Right cardiac atrium (tissue), 5 donors: ENCODE measurements around the gene FAM187B. TPM values are rescaled to one million over a fixed set of nuclear protein-coding genes. Genes with fewer than 3 reads are reported as not detected.
"Not testable (repeated sequence)": the region's sequence is repeated elsewhere in the genome, so short reads cannot be mapped to it uniquely, and the experiment has no call there.

Experiments
- ATAC-seq, 2 donors: fragments of 200-7000 bp; cut with Tn5 transposase; one replicate each; pipeline versions ENCODE4 v1.8.0 to v1.9.1; 2020; ENCODE audit warnings: moderate library complexity in 2 of 2, mild to moderate bottlenecking in 1 of 2
- DNase-seq, 3 donors: peaks; one replicate each; pipeline ENCODE4 v3.0.0-alpha.2; 2020
- H3K27ac ChIP-seq: one replicate; pipeline ENCODE4 v1.5.1; 2013; ENCODE audit warnings: mild to moderate bottlenecking, low read length, control low read depth, moderate library complexity
- H3K27me3 ChIP-seq: one replicate; pipeline ENCODE4 v1.6.1; 2013; ENCODE audit not compliant: control insufficient read depth, insufficient read depth
- H3K4me1 ChIP-seq: one replicate; pipeline ENCODE4 v1.6.1; 2013; ENCODE audit warnings: low read length; ENCODE audit not compliant: control insufficient read depth, insufficient read depth
- H3K4me3 ChIP-seq: one replicate; pipeline ENCODE4 v1.5.1; 2013; ENCODE audit warnings: low read length, control low read depth
- H3K9me3 ChIP-seq: one replicate; pipeline ENCODE4 v1.6.1; 2013; ENCODE audit warnings: low read length; ENCODE audit not compliant: control insufficient read depth
- WGBS: extraction: QIAGEN DNeasy Blood & Tissue Kit; methylation state at CpG from one replicate; pipeline ENCODE4 v1.1.7; 2013; 5-methylcytosine and 5-hydroxymethylcytosine counted together
- intact Hi-C, 4 donors: fragments of 100-400 bp; cut with DNase I; formaldehyde crosslinking; loops; one replicate each; pipeline versions ENCODE4 v1.11.0 to v1.14.0; 2022 to 2023
- polyA plus RNA-seq: library from polyadenylated mRNA; stranded (reverse); fragments of 200-250 nt; gene quantifications from one replicate; pipeline ENCODE4 v1.2.3, GENCODE V29; 2013
- total RNA-seq, 4 donors: library from RNA; stranded (reverse); fragmentation: NEBNext Ultra II Directional; extraction: Animal tissue kit (Norgen Biotek cat#: 25700); gene quantifications; one replicate each; pipeline ENCODE4 v1.2.1, GENCODE V29; 2021
- donor health status: healthy with polysubstance abuse.
- donor health status: DM: no; HTN: yes; CAD: no.
- donor health status: DM: no; HTN: no; CAD: no.
- donor health status: DM: no; HTN: yes; CAD: no; lungs with severe emphysema.
- donor health status: DM: yes; HTN: yes; CAD: no.

FAM187B gene
- total and polyA plus RNA-seq, 5 donors = not detected

DNA sequence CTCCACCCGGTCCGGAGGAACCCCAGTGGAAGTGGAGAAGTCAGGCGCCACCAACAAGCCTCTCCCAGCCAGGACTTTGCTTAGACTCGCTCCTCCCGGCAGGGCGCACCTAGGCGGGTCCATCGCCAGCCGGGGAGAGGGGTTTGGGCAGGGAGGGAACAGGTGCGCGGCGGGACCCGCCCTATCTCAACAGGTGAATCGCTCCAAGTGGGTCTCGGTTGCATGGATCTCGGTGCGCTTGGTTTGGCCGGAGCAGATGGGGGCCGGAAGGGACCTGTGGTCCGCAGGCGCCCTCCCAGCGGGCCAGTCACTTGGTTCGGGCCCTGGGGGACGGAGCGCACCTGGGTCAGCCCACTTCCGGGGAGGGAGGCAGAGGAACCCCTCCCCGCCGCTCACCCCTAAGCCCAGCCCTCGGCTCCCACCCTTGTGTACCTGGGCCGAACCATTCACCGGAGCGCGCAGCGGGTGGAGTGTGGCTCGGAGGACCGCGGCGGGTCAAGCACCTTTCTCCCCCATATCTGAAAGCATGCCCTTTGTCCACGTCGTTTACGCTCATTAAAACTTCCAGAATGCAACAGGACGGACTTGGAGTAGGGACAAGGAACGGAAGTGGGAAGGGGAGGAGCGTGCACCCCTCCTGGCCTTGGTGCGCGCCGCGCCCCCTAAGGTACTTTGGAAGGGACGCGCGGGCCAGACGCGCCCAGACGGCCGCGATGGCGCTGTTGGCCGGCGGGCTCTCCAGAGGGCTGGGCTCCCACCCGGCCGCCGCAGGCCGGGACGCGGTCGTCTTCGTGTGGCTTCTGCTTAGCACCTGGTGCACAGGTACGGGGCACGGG is 20.0 kb upstream of the FAM187B start, which contains the start of gene LSR:
TSS of gene LSR (plus strand) at position 693 of the 836 bp plus-strand sequence. CDS start at position 714, 21 bp downstream.
- Histone ChIP-seq H3K27me3 (no peaks in the 10 kb centered on the region), H3K4me3 (peak within 1 kb of the TSS; percentile 18), H3K27ac (peak within 1 kb of the TSS; percentile 18), H3K4me1 (no peaks in the 10 kb centered on the region), H3K9me3 (no peaks in the 10 kb centered on the region)
- ATAC-seq = peak; percentile 89 to 91
- DNase-seq = peak; percentile 58 to 76 (median 71)
- under 1% methylated on average over 69 of the region's 69 CpGs for WGBS
- intact Hi-C loops = no loop called here

- Histone ChIP-seq H3K27ac (peak overlapping the region; percentile 21), H3K9me3 (no peaks in the 10 kb centered on the region), H3K27me3 (no peaks in the 10 kb centered on the region), H3K4me3 (peak overlapping the region; percentile 18), H3K4me1 (no peaks in the 10 kb centered on the region)
- WGBS = 3% methylated on average over 42 of the region's 42 CpGs
- peak; percentile 83 to 89 for ATAC-seq
- peak in 2 of 3 donors; percentile 53 to 78 for DNase-seq
- intact Hi-C loops = no loop called here
Observed at GRCh38 chr19:35247526-35248309, 19.2 kb upstream of the FAM187B start.

- no peak for ATAC-seq
- Histone ChIP-seq H3K4me1 (no peaks in the 10 kb centered on the region), H3K9me3 (no peaks in the 10 kb centered on the region), H3K27ac (no peak overlapping the region), H3K4me3 (no peak overlapping the region), H3K27me3 (no peaks in the 10 kb centered on the region)
- WGBS = 58% methylated on average over 4 of the region's 4 CpGs
- intact Hi-C loops = no loop called here
- no peak for DNase-seq
Observed at GRCh38 chr19:35246466-35247092, 18.0 kb upstream of the FAM187B start.

- DNase-seq (no peak), ATAC-seq (no peak)
- Histone ChIP-seq H3K27me3 (no peaks in the 10 kb centered on the region), H3K4me1 (no peaks in the 10 kb centered on the region), H3K4me3 (no peak overlapping the region), H3K27ac (no peak overlapping the region), H3K9me3 (no peaks in the 10 kb centered on the region)
- 91% methylated on average over 1 of the region's 1 CpG for WGBS
- intact Hi-C loops = no loop called here
Observed at GRCh38 chr19:35241417-35241816, 12.9 kb upstream of the FAM187B start.

- DNase-seq (no peak), ATAC-seq (no peak)
- 92% methylated on average over 1 of the region's 1 CpG for WGBS
- intact Hi-C loops = no loop called here
- Histone ChIP-seq H3K27ac (no peak overlapping the region), H3K27me3 (no peaks in the 10 kb centered on the region), H3K9me3 (no peaks in the 10 kb centered on the region), H3K4me1 (no peaks in the 10 kb centered on the region), H3K4me3 (no peak overlapping the region)
Observed at GRCh38 chr19:35240327-35240726, 11.8 kb upstream of the FAM187B start.

DNA sequence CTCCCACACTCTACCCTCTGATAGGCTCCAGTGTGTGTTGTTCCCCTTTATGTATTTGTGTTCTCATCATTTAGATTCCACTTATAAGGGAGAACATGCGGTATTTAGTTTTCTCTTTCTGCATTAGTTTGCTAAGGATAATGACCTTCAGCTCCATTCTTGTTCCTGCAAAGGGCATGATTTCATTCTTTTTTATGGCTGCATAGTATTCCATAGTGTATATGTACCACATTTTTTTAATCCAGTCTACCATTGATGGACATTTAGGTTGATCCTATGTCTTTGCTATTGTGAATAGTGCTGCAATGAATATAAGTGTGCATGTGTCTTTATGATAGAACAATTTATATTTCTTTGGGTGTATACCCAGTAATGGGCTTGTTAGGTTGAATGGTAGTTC is 11.1 kb upstream of the FAM187B start:
- H3K27me3 ChIP-seq, DNase-seq, H3K4me3 ChIP-seq, ATAC-seq, H3K4me1 ChIP-seq, H3K9me3 ChIP-seq, intact Hi-C loops, H3K27ac ChIP-seq: not testable (repeated sequence)
- 91% methylated on average over 1 of the region's 1 CpG for WGBS

DNA sequence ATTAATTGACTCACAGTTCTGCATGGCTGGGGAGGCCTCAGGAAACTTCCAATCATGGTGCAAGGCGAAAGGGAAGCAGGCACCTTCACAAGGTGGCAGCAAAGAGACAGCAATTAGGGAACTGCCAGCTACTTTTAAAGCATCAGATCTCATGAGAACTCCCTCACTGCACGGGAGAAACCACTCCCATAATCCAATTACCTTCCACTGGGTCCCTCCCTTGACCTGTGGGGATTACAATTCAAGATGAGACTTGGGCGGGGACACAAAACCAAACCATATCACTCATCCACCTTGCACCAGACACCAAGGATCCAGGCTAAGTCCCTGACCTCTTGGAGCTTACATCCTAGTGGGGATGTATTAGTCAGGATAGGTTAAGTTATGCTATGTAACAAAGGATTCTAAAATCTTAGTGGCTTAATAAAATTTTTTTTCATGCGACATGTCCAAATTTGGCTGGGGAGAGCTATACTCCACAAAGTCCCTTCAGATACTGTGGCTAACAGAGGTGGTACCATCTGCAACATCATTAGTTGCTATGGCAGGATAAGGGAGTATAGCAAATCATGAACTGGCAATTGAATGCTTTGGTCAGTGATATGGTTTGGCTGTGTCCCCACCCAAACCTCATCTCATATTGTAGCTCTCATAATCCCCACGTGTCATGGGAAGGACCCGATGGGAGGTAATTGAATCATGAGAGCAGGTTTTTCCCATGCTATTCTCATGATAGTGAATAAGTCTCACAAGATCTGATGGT is 8.3 kb upstream of the FAM187B start:
- no peak overlapping the region for H3K27ac ChIP-seq
- WGBS = 76% methylated on average over 6 of the region's 6 CpGs
- no peaks in the 10 kb centered on the region for H3K27me3 ChIP-seq
- DNase-seq (no peak), ATAC-seq (no peak)
- intact Hi-C loops = no loop called here
- H3K4me1 ChIP-seq = no peaks in the 10 kb centered on the region
- H3K4me3 ChIP-seq = no peak overlapping the region
- no peaks in the 10 kb centered on the region for H3K9me3 ChIP-seq

DNA sequence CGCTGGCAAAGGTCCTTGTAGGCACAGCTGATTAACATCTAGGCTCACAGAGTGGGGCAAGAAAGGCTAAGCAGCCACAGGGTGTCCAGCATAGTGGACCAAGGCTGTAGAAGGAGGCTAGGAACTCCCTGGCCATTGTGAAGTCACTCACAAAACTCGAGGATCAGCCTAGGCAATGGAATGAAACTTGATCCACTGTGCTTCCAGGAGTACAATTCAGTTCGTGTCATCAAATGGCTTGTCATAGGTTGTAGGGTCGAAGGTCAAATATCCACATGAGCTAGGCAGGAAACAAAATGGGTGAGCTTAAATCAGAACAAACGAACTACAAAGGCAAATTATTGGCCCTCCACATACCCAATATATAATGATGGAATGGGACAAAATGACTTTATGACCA is 4.4 kb upstream of the FAM187B start:
- ATAC-seq = no peak
- H3K9me3 ChIP-seq = no peaks in the 10 kb centered on the region
- intact Hi-C loops = no loop called here
- no peaks in the 10 kb centered on the region for H3K4me1 ChIP-seq
- WGBS = 67% methylated on average over 5 of the region's 5 CpGs
- H3K27me3 ChIP-seq = no peaks in the 10 kb centered on the region
- DNase-seq = no peak
- H3K27ac ChIP-seq = no peak overlapping the region
- H3K4me3 ChIP-seq = no peak overlapping the region

GRCh38 chr19:35231956-35232645 is 3.6 kb upstream of the FAM187B start:
- H3K27me3 ChIP-seq = no peaks in the 10 kb centered on the region
- no peak for DNase-seq
- H3K4me1 ChIP-seq = no peaks in the 10 kb centered on the region
- intact Hi-C loops = no loop called here
- ATAC-seq = no peak
- no peak overlapping the region for H3K27ac ChIP-seq
- 87% methylated on average over 14 of the region's 14 CpGs for WGBS
- H3K4me3 ChIP-seq = no peak overlapping the region
- no peaks in the 10 kb centered on the region for H3K9me3 ChIP-seq

DNA sequence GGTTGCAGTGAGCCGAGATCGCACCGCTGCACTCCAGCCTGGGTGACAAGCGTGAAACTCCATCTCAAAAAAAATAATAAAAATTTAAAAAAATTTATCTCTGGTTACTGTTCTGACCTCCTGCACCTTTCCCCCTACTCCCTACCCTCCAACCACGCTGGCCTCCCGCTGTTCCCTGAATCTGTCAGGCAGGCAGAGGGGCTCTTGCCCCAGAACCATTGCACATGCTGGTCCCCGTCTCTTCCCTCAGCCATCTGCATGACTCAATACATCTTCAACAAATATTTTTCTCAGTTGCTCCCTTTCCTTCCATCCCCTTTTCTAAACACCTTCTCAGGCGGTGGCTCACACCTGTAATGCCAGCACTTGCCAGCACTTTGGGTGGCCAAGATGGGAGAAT is 1.1 kb upstream of the FAM187B start:
- Histone ChIP-seq H3K4me3 (no peak overlapping the region), H3K9me3 (no peaks in the 10 kb centered on the region), H3K27ac (no peak overlapping the region), H3K4me1 (no peaks in the 10 kb centered on the region), H3K27me3 (no peaks in the 10 kb centered on the region)
- no peak for ATAC-seq
- WGBS = 94% methylated on average over 8 of the region's 8 CpGs
- intact Hi-C loops = no loop called here
- peak in 1 of 3 donors; percentile 22 for DNase-seq
